Ishikawa (cell line): Measurements from ENCODE around the gene HOXA10.

Experiments
- MAX ChIP-seq: IDR thresholded peaks from 2 replicates; pipeline ENCODE4 v1.6.1; 2012
- YY1 ChIP-seq: IDR thresholded peaks from 2 replicates; pipeline ENCODE4 v1.6.1; 2012; ENCODE audit warnings: low read depth
- TF ChIP-seq, protein P1 (sequence below): IDR thresholded peaks from 2 replicates; pipeline ENCODE4 v1.6.1; 2012

- TF ChIP-seq, protein P1, sequence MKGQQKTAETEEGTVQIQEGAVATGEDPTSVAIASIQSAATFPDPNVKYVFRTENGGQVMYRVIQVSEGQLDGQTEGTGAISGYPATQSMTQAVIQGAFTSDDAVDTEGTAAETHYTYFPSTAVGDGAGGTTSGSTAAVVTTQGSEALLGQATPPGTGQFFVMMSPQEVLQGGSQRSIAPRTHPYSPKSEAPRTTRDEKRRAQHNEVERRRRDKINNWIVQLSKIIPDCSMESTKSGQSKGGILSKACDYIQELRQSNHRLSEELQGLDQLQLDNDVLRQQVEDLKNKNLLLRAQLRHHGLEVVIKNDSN = no peak
- TF ChIP-seq YY1 = no peak
- TF ChIP-seq MAX = no peak
Measured at GRCh38 chr7:27141137-27141922, 32.8 kb downstream of the HOXA10 start.
